ENCODE measurements around the gene SAP30BP.

The SAP30BP gene

GRCh38 chr17:75621489-75621888 lies 45.6 kb upstream of the SAP30BP start:
- Histone ChIP-seq H3K27ac (ENCODE audit: low read length) (no peak overlapping the region), H3K4me2 (ENCODE audit: insufficient read depth, low read length) (no peak overlapping the region), H3K4me1 (ENCODE audit: insufficient read depth, low read length) (no peaks in the 10 kb centered on the region), H3K79me2 (ENCODE audit: insufficient read depth, low read length) (no peaks in the 10 kb centered on the region), H4K20me1 (ENCODE audit: insufficient read depth, low read length) (0 out of 2 replicates have a peak, but pooled peaks cover 7% of the 10 kb centered on the region), H3K27me3 (ENCODE audit: insufficient read depth, low read length, poor library complexity) (no peaks in the 10 kb centered on the region), H3K9ac (ENCODE audit: low read depth, low read length) (no peak overlapping the region), H2AFZ (ENCODE audit: low read depth, low read length) (no peak overlapping the region), H3K4me3 (ENCODE audit: low read depth in 1 of 2, low read length in 2 of 2) (no peak overlapping the region), H3K36me3 (ENCODE audit: insufficient read depth, low read length) (no peaks in the 10 kb centered on the region), H3K9me3 (ENCODE audit: insufficient read depth, low read length, severe bottlenecking) (no peaks in the 10 kb centered on the region)
- DNase-seq = no peak
- TF ChIP-seq CTCF (IDR thresholded peaks at IDR 0.05; ENCODE audit: borderline replicate concordance, extremely low read depth, low read length, poor library complexity, severe bottlenecking) (no peak), EZH2 (IDR thresholded peaks at IDR 0.05; ENCODE audit: borderline replicate concordance, low read depth, low read length, severe bottlenecking) (no peak)
- no peak for ATAC-seq (ENCODE audit: insufficient read depth, low read depth)

GRCh38 chr17:75622076-75622475 lies 45.1 kb upstream of the SAP30BP start:
- Histone ChIP-seq H3K4me2 (ENCODE audit: insufficient read depth, low read length) (no peak overlapping the region), H3K27ac (ENCODE audit: low read length) (no peak overlapping the region), H3K9me3 (ENCODE audit: insufficient read depth, low read length, severe bottlenecking) (no peaks in the 10 kb centered on the region), H3K27me3 (ENCODE audit: insufficient read depth, low read length, poor library complexity) (no peaks in the 10 kb centered on the region), H3K79me2 (ENCODE audit: insufficient read depth, low read length) (no peaks in the 10 kb centered on the region), H4K20me1 (ENCODE audit: insufficient read depth, low read length) (0 out of 2 replicates have a peak, but pooled peaks cover 7% of the 10 kb centered on the region), H3K36me3 (ENCODE audit: insufficient read depth, low read length) (0 out of 2 replicates have a peak, but pooled peaks cover 4% of the 10 kb centered on the region), H3K9ac (ENCODE audit: low read depth, low read length) (no peak overlapping the region), H2AFZ (ENCODE audit: low read depth, low read length) (no peak overlapping the region), H3K4me3 (ENCODE audit: low read depth in 1 of 2, low read length in 2 of 2) (no peak overlapping the region), H3K4me1 (ENCODE audit: insufficient read depth, low read length) (no peaks in the 10 kb centered on the region)
- ATAC-seq (ENCODE audit: insufficient read depth, low read depth) = no peak
- DNase-seq = no peak
- no peak for TF ChIP-seq CTCF (IDR thresholded peaks at IDR 0.05; ENCODE audit: borderline replicate concordance, extremely low read depth, low read length, poor library complexity, severe bottlenecking)
- no peak for TF ChIP-seq EZH2 (IDR thresholded peaks at IDR 0.05; ENCODE audit: borderline replicate concordance, low read depth, low read length, severe bottlenecking)

GRCh38 chr17:75622771-75623273 lies 44.3 kb upstream of the SAP30BP start:
- Histone ChIP-seq H3K4me2 (ENCODE audit: insufficient read depth, low read length) (no peak overlapping the region), H3K9me3 (ENCODE audit: insufficient read depth, low read length, severe bottlenecking) (no peaks in the 10 kb centered on the region), H4K20me1 (ENCODE audit: insufficient read depth, low read length) (0 out of 2 replicates have a peak, but pooled peaks cover 7% of the 10 kb centered on the region), H3K36me3 (ENCODE audit: insufficient read depth, low read length) (0 out of 2 replicates have a peak, but pooled peaks cover 4% of the 10 kb centered on the region), H3K4me3 (ENCODE audit: low read depth in 1 of 2, low read length in 2 of 2) (no peak overlapping the region), H3K4me1 (ENCODE audit: insufficient read depth, low read length) (no peaks in the 10 kb centered on the region), H3K27me3 (ENCODE audit: insufficient read depth, low read length, poor library complexity) (no peaks in the 10 kb centered on the region), H2AFZ (ENCODE audit: low read depth, low read length) (no peak overlapping the region), H3K79me2 (ENCODE audit: insufficient read depth, low read length) (no peaks in the 10 kb centered on the region), H3K27ac (ENCODE audit: low read length) (no peak overlapping the region), H3K9ac (ENCODE audit: low read depth, low read length) (no peak overlapping the region)
- TF ChIP-seq EZH2 (IDR thresholded peaks at IDR 0.05; ENCODE audit: borderline replicate concordance, low read depth, low read length, severe bottlenecking) = no peak
- TF ChIP-seq CTCF (IDR thresholded peaks at IDR 0.05; ENCODE audit: borderline replicate concordance, extremely low read depth, low read length, poor library complexity, severe bottlenecking) = no peak
- DNase-seq = no peak
- no peak for ATAC-seq (ENCODE audit: insufficient read depth, low read depth)
